ENCODE measurements around the gene CCNB1. TPM values are rescaled to one million over a fixed set of nuclear protein-coding genes. Genes with fewer than 3 reads are reported as not detected.
"Not testable (repeated sequence)": the region's sequence is repeated elsewhere in the genome, so short reads cannot be mapped to it uniquely, and the experiment has no call there.

Gene CCNB1
- total RNA-seq, 1 donor from 2014 or later: 6.3 TPM

DNA sequence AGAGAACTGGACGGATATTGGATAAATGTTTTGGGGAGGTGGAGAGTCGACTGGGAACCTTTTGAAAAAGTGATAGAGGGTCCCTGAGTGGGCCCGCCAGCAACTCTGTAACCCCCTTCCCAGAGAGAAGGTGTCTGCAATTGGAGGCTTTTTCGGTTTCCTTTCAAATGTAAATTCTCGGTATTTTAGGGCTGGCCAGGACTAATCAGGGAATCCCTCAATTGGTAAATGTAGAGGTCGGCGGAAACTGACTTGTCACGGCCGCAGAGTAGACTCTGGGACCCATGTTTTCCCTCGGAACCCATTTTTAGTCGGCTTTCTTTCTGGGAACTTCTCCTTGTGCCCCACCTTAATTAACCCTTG, 524 bp downstream of the CCNB1 start:
- Histone ChIP-seq H3K36me3 (ENCODE audit: control insufficient read depth, insufficient read depth, low read length) (peaks cover 5% of the 10 kb centered on the region), H3K27me3 (ENCODE audit: control insufficient read depth, insufficient read depth, low read length) (no peaks in the 10 kb centered on the region), H3K4me3 (ENCODE audit: low read depth, low read length) (peak overlapping the region; percentile 88)
- DNase-seq (ENCODE audit: low read depth) (no peak), FAIRE-seq (no peak)
- no peak for TF ChIP-seq CTCF (IDR thresholded peaks at IDR 0.05; ENCODE audit: insufficient read depth, low read length, severe bottlenecking)

- Histone ChIP-seq H3K4me3 (ENCODE audit: low read depth, low read length) (peak overlapping the region; percentile 88), H3K36me3 (ENCODE audit: control insufficient read depth, insufficient read depth, low read length) (peaks cover 5% of the 10 kb centered on the region), H3K27me3 (ENCODE audit: control insufficient read depth, insufficient read depth, low read length) (no peaks in the 10 kb centered on the region)
- DNase-seq (ENCODE audit: low read depth): no peak
- TF ChIP-seq CTCF (IDR thresholded peaks at IDR 0.05; ENCODE audit: insufficient read depth, low read length, severe bottlenecking): no peak
- FAIRE-seq: no peak
Observed at GRCh38 chr5:69167929-69168328, 979 bp downstream of the CCNB1 start.

GRCh38 chr5:69170495-69170894, 3.5 kb downstream of the CCNB1 start:
- TF ChIP-seq CTCF (IDR thresholded peaks at IDR 0.05; ENCODE audit: insufficient read depth, low read length, severe bottlenecking): no peak
- H3K4me3 ChIP-seq (ENCODE audit: low read depth, low read length): no peak overlapping the region
- no peak for FAIRE-seq

DNA sequence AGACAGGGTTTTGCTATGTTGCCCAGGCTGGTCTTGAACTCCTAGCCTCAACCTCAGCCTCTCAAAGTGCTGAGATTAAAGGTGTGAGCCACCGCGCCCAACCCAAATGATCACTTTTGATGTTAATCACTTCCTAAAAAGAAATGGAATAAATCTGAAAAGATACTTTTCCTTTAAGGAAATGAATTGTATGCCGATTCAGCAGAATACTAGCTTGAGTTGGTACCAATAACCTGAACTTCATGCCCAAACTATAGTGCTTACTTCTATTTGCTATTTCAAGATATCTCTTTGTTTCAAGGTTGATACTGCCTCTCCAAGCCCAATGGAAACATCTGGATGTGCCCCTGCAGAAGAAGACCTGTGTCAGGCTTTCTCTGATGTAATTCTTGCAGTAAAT, 4.0 kb downstream of the CCNB1 start:
- peaks cover 7% of the 10 kb centered on the region for H3K36me3 ChIP-seq (ENCODE audit: control insufficient read depth, insufficient read depth, low read length)
- no peak for TF ChIP-seq CTCF (IDR thresholded peaks at IDR 0.05; ENCODE audit: insufficient read depth, low read length, severe bottlenecking)
- no peak for FAIRE-seq
- no peak for DNase-seq (ENCODE audit: low read depth)
- H3K4me3 ChIP-seq (ENCODE audit: low read depth, low read length): no peak overlapping the region
- no peaks in the 10 kb centered on the region for H3K27me3 ChIP-seq (ENCODE audit: control insufficient read depth, insufficient read depth, low read length)

More at GRCh38 chr5:69170495-69170894, 3.5 kb downstream of the CCNB1 start:
- H3K27me3 ChIP-seq (ENCODE audit: control insufficient read depth, insufficient read depth, low read length): no peaks in the 10 kb centered on the region
- no peak for DNase-seq (ENCODE audit: low read depth)
- peaks cover 7% of the 10 kb centered on the region for H3K36me3 ChIP-seq (ENCODE audit: control insufficient read depth, insufficient read depth, low read length)

- not testable (repeated sequence) for H3K4me3 ChIP-seq (ENCODE audit: low read depth, low read length); DNase-seq (ENCODE audit: low read depth); H3K27me3 ChIP-seq (ENCODE audit: control insufficient read depth, insufficient read depth, low read length); H3K36me3 ChIP-seq (ENCODE audit: control insufficient read depth, insufficient read depth, low read length)
- peak; percentile 86 for FAIRE-seq
Observed at GRCh38 chr5:69181659-69182293, 14.8 kb downstream of the CCNB1 start.

GRCh38 chr5:69184621-69185020, 17.7 kb downstream of the CCNB1 start:
- no peak for TF ChIP-seq CTCF (IDR thresholded peaks at IDR 0.05; ENCODE audit: insufficient read depth, low read length, severe bottlenecking)
- H3K36me3 ChIP-seq (ENCODE audit: control insufficient read depth, insufficient read depth, low read length): no peaks in the 10 kb centered on the region
- FAIRE-seq (no peak), DNase-seq (ENCODE audit: low read depth) (no peak)
- no peak overlapping the region for H3K4me3 ChIP-seq (ENCODE audit: low read depth, low read length)
- no peaks in the 10 kb centered on the region for H3K27me3 ChIP-seq (ENCODE audit: control insufficient read depth, insufficient read depth, low read length)

All from bronchial epithelial cell (primary cell).